ENCODE data around the gene OR1D2.
"Not testable (repeated sequence)": the region's sequence is repeated elsewhere in the genome, so short reads cannot be mapped to it uniquely, and the experiment has no call there.

DNA sequence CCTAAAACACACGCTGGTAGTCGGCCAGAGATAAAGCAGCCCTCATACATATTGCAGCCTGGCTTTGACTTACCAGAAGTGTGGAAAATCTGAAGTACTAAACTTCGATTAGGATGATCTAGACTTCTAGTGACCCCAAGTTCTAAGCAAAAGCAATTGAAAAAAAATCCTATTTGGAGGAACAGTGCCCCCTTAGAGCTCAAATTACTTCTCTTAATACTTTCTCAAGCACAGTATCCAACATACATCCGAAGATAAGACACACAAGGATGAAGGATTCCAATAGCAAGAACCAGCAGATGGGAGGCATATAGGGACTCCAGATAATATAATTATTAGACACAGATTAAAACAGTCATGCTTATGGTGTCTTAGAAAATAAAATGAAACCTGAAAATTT is 30.4 kb downstream of the OR1D2 start:
- TF ChIP-seq POLR2A (IDR thresholded peaks at IDR 0.05): not testable (repeated sequence)
- TF ChIP-seq, protein P1, sequence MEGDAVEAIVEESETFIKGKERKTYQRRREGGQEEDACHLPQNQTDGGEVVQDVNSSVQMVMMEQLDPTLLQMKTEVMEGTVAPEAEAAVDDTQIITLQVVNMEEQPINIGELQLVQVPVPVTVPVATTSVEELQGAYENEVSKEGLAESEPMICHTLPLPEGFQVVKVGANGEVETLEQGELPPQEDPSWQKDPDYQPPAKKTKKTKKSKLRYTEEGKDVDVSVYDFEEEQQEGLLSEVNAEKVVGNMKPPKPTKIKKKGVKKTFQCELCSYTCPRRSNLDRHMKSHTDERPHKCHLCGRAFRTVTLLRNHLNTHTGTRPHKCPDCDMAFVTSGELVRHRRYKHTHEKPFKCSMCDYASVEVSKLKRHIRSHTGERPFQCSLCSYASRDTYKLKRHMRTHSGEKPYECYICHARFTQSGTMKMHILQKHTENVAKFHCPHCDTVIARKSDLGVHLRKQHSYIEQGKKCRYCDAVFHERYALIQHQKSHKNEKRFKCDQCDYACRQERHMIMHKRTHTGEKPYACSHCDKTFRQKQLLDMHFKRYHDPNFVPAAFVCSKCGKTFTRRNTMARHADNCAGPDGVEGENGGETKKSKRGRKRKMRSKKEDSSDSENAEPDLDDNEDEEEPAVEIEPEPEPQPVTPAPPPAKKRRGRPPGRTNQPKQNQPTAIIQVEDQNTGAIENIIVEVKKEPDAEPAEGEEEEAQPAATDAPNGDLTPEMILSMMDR (IDR thresholded peaks at IDR 0.05): not testable (repeated sequence)

Data from Peyer's patch (tissue), 4 donors.